HepG2 (cell line): ENCODE data around the gene SYPL2. TPM values are rescaled to one million over a fixed set of nuclear protein-coding genes. Genes with fewer than 3 reads are reported as not detected.

Experiments
- ATAC-seq: fragments of 200-7000 bp; cut with Tn5 transposase; 3 replicates; pipeline ENCODE4 v1.9.1; 2020; ENCODE audit warnings: mild to moderate bottlenecking, moderate library complexity
- BruUV-seq: library from RNA; stranded (reverse); fragments of 400-500 nt; replicated peaks from 2 replicates; lab custom pipeline; 2021; lab: Mats Ljungman, UMichigan
- CTCF ChIA-PET: fragments of 300-600 bp; formaldehyde crosslinking; extraction: SDS; loops from one replicate; lab custom pipeline; 2021; ENCODE audit warnings: low total read pairs, inconsistent platforms, low intra/inter-chr PET ratio; lab: Yijun Ruan, JAX
- POLR2A ChIA-PET: fragments of 350-600 bp; sonication (Branson Sonifier 250); formaldehyde crosslinking; loops from one replicate; lab custom pipeline; 2020; ENCODE audit warnings: antibody characterized with exemption, inconsistent platforms; lab: Yijun Ruan, JAX
- DNase-seq: peaks from one replicate; pipeline ENCODE4 v3.0.0-alpha.2; 2015; ENCODE audit warnings: low spot score
- FAIRE-seq: peaks from 3 replicates; lab custom pipeline; 2011; peaks lifted over from hg19 to GRCh38; lab: Jason Lieb, UNC
- H2AFZ ChIP-seq: one replicate; pipeline ENCODE4 v1.6.1; 2011; ENCODE audit warnings: low read length, inconsistent platforms
- H3K27ac ChIP-seq: fragments of 300-600 bp; 3 replicates; pipeline ENCODE4 v1.8.0; 2011; ENCODE audit warnings: mixed run types, mild to moderate bottlenecking, mixed read lengths, low read length, inconsistent platforms; ENCODE audit not compliant: insufficient read depth; ENCODE audit errors: extremely low read length
- H3K27me3 ChIP-seq, 2 experiments: fragments of 200-600 bp in 1 of 2; 2 replicates in 1 of 2; 3 replicates in 1 of 2; pipeline versions ENCODE4 v1.6.0 to v1.8.0; 2011; ENCODE audit warnings: low read length in 2 of 2, mild to moderate bottlenecking in 2 of 2, moderate library complexity in 2 of 2, inconsistent platforms in 1 of 2; ENCODE audit not compliant: insufficient read depth in 2 of 2, control insufficient read depth in 1 of 2
- H3K36me3 ChIP-seq, 2 experiments: fragments of 200-600 bp in 1 of 2; replicated peaks in 1 of 2; 2 replicates in 1 of 2; 3 replicates in 1 of 2; pipeline versions ENCODE4 v1.5.1 to v1.8.0; 2011; ENCODE audit warnings: low read length in 2 of 2, inconsistent platforms in 1 of 2; ENCODE audit not compliant: insufficient read depth in 2 of 2, control insufficient read depth in 1 of 2
- H3K4me1 ChIP-seq: 2 replicates; pipeline ENCODE4 v1.5.1; 2012; ENCODE audit warnings: low read length, inconsistent platforms; ENCODE audit not compliant: insufficient read depth
- H3K4me2 ChIP-seq: 2 replicates; pipeline ENCODE4 v1.6.0; 2011; ENCODE audit warnings: low read depth, low read length, inconsistent platforms
- H3K4me3 ChIP-seq, 3 experiments: fragments of 200-600 bp in 1 of 3; sonication (generic), shearing (Covaris generic) in 1 of 3; replicated peaks in 1 of 3; 2 replicates each; pipeline ENCODE4 v1.5.1; 2011 to 2016; ENCODE audit warnings: low read length in 3 of 3, inconsistent platforms in 2 of 3, low read depth in 2 of 3, mild to moderate bottlenecking in 2 of 3, control low read depth in 1 of 3, mixed read lengths in 1 of 3; ENCODE audit not compliant: insufficient read depth in 1 of 3
- H3K79me2 ChIP-seq: one replicate; pipeline ENCODE4 v1.6.1; 2011; ENCODE audit warnings: low read length, inconsistent platforms; ENCODE audit not compliant: insufficient read depth
- H3K9ac ChIP-seq: 2 replicates; pipeline ENCODE4 v1.6.0; 2011; ENCODE audit warnings: mild to moderate bottlenecking, low read depth, low read length, inconsistent platforms; ENCODE audit not compliant: insufficient read depth
- H3K9me3 ChIP-seq: 2 replicates; pipeline ENCODE4 v1.5.1; 2012; ENCODE audit warnings: mild to moderate bottlenecking, low read length
- H4K20me1 ChIP-seq: 2 replicates; pipeline ENCODE4 v1.6.0; 2011; ENCODE audit warnings: inconsistent platforms, mild to moderate bottlenecking, low read length, moderate library complexity; ENCODE audit not compliant: insufficient read depth
- ATAD3A ChIP-seq: sonication (generic); formaldehyde crosslinking; IDR thresholded peaks from 2 replicates; pipeline ENCODE4 v1.4.0; 2020; ENCODE audit warnings: missing genetic modification reagents
- BHLHE40 ChIP-seq: IDR thresholded peaks from 2 replicates; pipeline ENCODE4 v1.6.1; 2011; ENCODE audit warnings: low read length, improper control_type of control experiment
- CC2D1A ChIP-seq: sonication (generic); formaldehyde crosslinking; IDR thresholded peaks from 2 replicates; pipeline ENCODE4 v1.8.1; 2023; ENCODE audit warnings: mild to moderate bottlenecking, missing genetic modification reagents
- CCAR2 ChIP-seq: fragments of 200-400 bp; formaldehyde crosslinking; optimal IDR thresholded peaks from 2 replicates; pipeline ENCODE3; 2018; ENCODE audit warnings: low read depth, mild to moderate bottlenecking, low read length, moderate library complexity
- FOXA3 ChIP-seq: IDR thresholded peaks from 2 replicates; pipeline ENCODE4 v1.6.1; 2016; ENCODE audit warnings: missing genetic modification reagents, missing compliant biosample characterization
- FOXO1 ChIP-seq: sonication (generic); formaldehyde crosslinking; IDR thresholded peaks from 2 replicates; pipeline ENCODE4 v1.4.0; 2020; ENCODE audit warnings: missing genetic modification reagents
- HDAC6 ChIP-seq: fragments of 200-600 bp; sonication (generic); IDR thresholded peaks from 2 replicates; pipeline ENCODE4 v1.7.0; 2017; ENCODE audit warnings: mild to moderate bottlenecking, antibody characterized with exemption, low read length, low read depth
- NR2F6 ChIP-seq, 2 experiments: IDR thresholded peaks; 2 replicates each; pipeline ENCODE4 v1.6.1; 2016; ENCODE audit warnings: antibody characterized with exemption in 1 of 2, mild to moderate bottlenecking in 1 of 2
- WIZ ChIP-seq: sonication (generic); formaldehyde crosslinking; IDR thresholded peaks from 2 replicates; pipeline ENCODE4 v1.5.1; 2020; ENCODE audit warnings: mild to moderate bottlenecking, missing genetic modification reagents
- ZNF224 ChIP-seq: sonication (generic); formaldehyde crosslinking; IDR thresholded peaks from 2 replicates; pipeline ENCODE4 v1.5.0; 2020; ENCODE audit warnings: mild to moderate bottlenecking, missing genetic modification reagents
- ZNF24 ChIP-seq: fragments of 450-650 bp; IDR thresholded peaks from 2 replicates; pipeline ENCODE4 v1.6.1; 2017; ENCODE audit warnings: antibody characterized with exemption, mild to moderate bottlenecking
- ZSCAN29 ChIP-seq: sonication (generic); formaldehyde crosslinking; conservative IDR thresholded peaks from 2 replicates; pipeline ENCODE4 v1.4.0; 2020; ENCODE audit warnings: mild to moderate bottlenecking, missing genetic modification reagents
- WGBS: methylation state at CpG from one replicate; pipeline ENCODE4 v1.1.6; 2017; ENCODE audit warnings: low lambda C conversion rate; 5-methylcytosine and 5-hydroxymethylcytosine counted together
- in situ Hi-C: cut with HindIII; loops from 2 replicates; pipeline ENCODE4 v1.10.0; 2017; ENCODE audit warnings: low pct_unique_long_range_greater_than_20kb; ENCODE audit not compliant: extremely low pct_ligation_motif_present
- intact Hi-C: fragments of 100-400 bp; cut with micrococcal nuclease; formaldehyde crosslinking; loops from one replicate; pipeline ENCODE4 v1.10.0; 2022; ENCODE audit not compliant: unreplicated experiment
- polyA plus RNA-seq, 8 experiments: library from polyadenylated mRNA; depleted of rRNA in 3 of 8; stranded (reverse) in 7 of 8; unstranded in 1 of 8; fragments of >200 nt; fragmentation: Illumina TruSeq in 4 of 8; extraction: Trizol in 4 of 8; gene quantifications; 2 replicates each; pipeline versions ENCODE4 v1.2.1 to v1.2.3, GENCODE V29; 2011 to 2016; ENCODE audit warnings: low read depth in 4 of 8, missing spikeins in 1 of 8, mixed read lengths in 1 of 8; ENCODE audit not compliant: insufficient read depth in 1 of 8
- total RNA-seq, 5 experiments: library from RNA; depleted of rRNA; stranded (reverse); fragments of >200 nt; fragmentation: Illumina TruSeq; extraction: Trizol; gene quantifications; 2 replicates each; pipeline ENCODE4 v1.2.3, GENCODE V29; 2016; ENCODE audit warnings: low read depth in 1 of 5

The SYPL2 gene
- total and polyA plus RNA-seq, 2 of the 13 experiments (the other 11 are each of a cell fraction or from before 2014, with no cell fraction given): 0.17 to 0.24 TPM

DNA sequence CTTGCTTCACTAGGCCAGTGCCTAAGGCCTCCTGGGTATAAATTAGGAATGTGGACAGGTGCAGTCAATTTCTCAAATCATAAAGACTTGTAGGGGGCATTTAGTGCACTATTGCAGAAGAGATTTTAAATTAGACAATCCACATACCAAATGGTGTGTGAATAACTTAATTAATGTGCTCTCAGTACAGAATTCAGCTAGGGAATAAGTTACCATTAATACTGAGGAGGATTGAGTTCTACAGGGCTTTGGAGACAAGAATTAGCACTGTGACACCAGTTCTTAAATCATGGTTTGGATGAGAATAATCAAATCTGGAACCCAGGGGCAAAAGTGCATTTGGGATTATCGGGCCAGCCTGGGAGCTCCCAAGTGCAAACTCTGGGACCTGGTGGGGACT, 1.7 kb downstream of the SYPL2 start:
- TF ChIP-seq CC2D1A (no peak), ZNF224 (CRISPR knock-in tag) (no peak), ZNF24 (no peak), NR2F6 (IDR thresholded peaks at IDR 0.05) (no peak), NR2F6 (CRISPR knock-in tag; IDR thresholded peaks at IDR 0.05) (no peak), FOXO1 (CRISPR knock-in tag) (no peak), WIZ (CRISPR knock-in tag) (no peak), CCAR2 (no peak), HDAC6 (no peak), BHLHE40 (no peak), FOXA3 (CRISPR knock-in tag) (no peak)
- no peak for FAIRE-seq
- intact Hi-C loops: no loop called here
- ChIA-PET CTCF (no interaction called here), POLR2A (no interaction called here)
- no peak overlapping the region for H2AFZ ChIP-seq
- H3K9ac ChIP-seq: no peak overlapping the region
- H3K27ac ChIP-seq: no peak overlapping the region
- no peak overlapping the region for H3K4me2 ChIP-seq
- no peak overlapping the region for H3K4me3 ChIP-seq
- H3K4me1 ChIP-seq: peaks cover 19% of the 10 kb centered on the region
- no peak for ATAC-seq
- in situ Hi-C loops: no loop called here
- WGBS: 56% methylated on average over 1 of the region's 1 CpG
- no peaks in the 10 kb centered on the region for H3K9me3 ChIP-seq
- H3K36me3 ChIP-seq: no peaks in the 10 kb centered on the region
- no peak for DNase-seq
- H3K27me3 ChIP-seq: peaks cover 0 to 61% of the 10 kb centered on the region in 2 experiments; a peak in 4 of 5 replicates
- BruUV-seq: no TSS peak
- no peaks in the 10 kb centered on the region for H4K20me1 ChIP-seq
- no peaks in the 10 kb centered on the region for H3K79me2 ChIP-seq

DNA sequence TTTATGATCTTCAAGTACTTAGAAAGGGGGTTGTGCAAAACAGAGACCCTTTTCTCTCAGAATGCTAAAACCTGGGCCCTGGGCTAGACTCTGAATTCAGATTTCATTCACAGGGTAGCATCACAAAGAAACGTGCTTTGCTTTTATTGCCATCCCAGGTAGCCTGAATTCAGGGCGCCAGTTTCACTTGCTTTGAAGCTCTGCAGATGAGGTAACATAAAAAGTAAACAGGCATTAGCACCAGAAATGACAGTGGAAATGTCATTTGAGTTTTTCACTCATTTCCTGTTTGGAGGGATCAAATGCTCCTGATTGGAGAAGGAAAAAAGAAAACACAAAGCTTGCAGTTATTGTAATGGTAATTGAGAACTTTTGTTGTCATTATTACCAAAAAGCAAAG, 2.6 kb downstream of the SYPL2 start:
- Histone ChIP-seq H3K4me3 (no peak overlapping the region), H3K79me2 (no peaks in the 10 kb centered on the region), H3K4me2 (no peak overlapping the region), H3K27me3 (peaks cover 0 to 60% of the 10 kb centered on the region in 2 experiments; a peak in 4 of 5 replicates), H3K36me3 (no peaks in the 10 kb centered on the region), H4K20me1 (no peaks in the 10 kb centered on the region), H3K9ac (no peak overlapping the region), H3K4me1 (peaks cover 19% of the 10 kb centered on the region), H2AFZ (no peak overlapping the region), H3K27ac (no peak overlapping the region), H3K9me3 (no peaks in the 10 kb centered on the region)
- ChIA-PET CTCF (no interaction called here), POLR2A (no interaction called here)
- FAIRE-seq: no peak
- BruUV-seq: no TSS peak
- 0% methylated on average over 2 of the region's 2 CpGs for WGBS
- DNase-seq: no peak
- ATAC-seq: no peak
- in situ Hi-C loops (no loop called here), intact Hi-C loops (no loop called here)
- TF ChIP-seq FOXA3 (CRISPR knock-in tag) (0 out of 2 replicates have a peak, but pooled peaks have one; percentile 17), ZSCAN29 (CRISPR knock-in tag) (no peak), ATAD3A (CRISPR knock-in tag) (no peak)
